Neuron (in vitro differentiated cells): ENCODE data around the gene MKRN2.

Source experiments
- H2AFZ ChIP-seq: one replicate; pipeline ENCODE4 v1.6.1; 2013; ENCODE audit warnings: low read depth, mild to moderate bottlenecking, inconsistent platforms, low read length, moderate library complexity
- H3K27me3 ChIP-seq: one replicate; pipeline ENCODE4 v1.6.1; 2013; ENCODE audit warnings: low read length; ENCODE audit not compliant: insufficient read depth
- H3K36me3 ChIP-seq: one replicate; pipeline ENCODE4 v1.6.1; 2013; ENCODE audit warnings: low read length; ENCODE audit not compliant: insufficient read depth
- H3K4me1 ChIP-seq: one replicate; pipeline ENCODE4 v1.6.1; 2013; ENCODE audit warnings: low read length; ENCODE audit not compliant: insufficient read depth
- H3K4me3 ChIP-seq: 2 replicates; pipeline ENCODE4 v1.5.1; 2013; ENCODE audit warnings: mild to moderate bottlenecking, low read length, moderate library complexity
- H3K9me3 ChIP-seq: one replicate; pipeline ENCODE4 v1.6.1; 2013; ENCODE audit warnings: low read length

MKRN2 gene

GRCh38 chr3:12584083-12584482 is 27.2 kb downstream of the MKRN2 start:
- Histone ChIP-seq H3K4me1 (no peaks in the 10 kb centered on the region), H3K4me3 (no peak overlapping the region), H3K36me3 (peaks cover 86% of the 10 kb centered on the region), H2AFZ (no peak overlapping the region), H3K9me3 (no peaks in the 10 kb centered on the region), H3K27me3 (no peaks in the 10 kb centered on the region)

- no peaks in the 10 kb centered on the region for H3K27me3 ChIP-seq
- H3K36me3 ChIP-seq: peaks cover 84% of the 10 kb centered on the region
- no peak overlapping the region for H3K4me3 ChIP-seq
- no peaks in the 10 kb centered on the region for H3K4me1 ChIP-seq
- H2AFZ ChIP-seq: no peak overlapping the region
- H3K9me3 ChIP-seq: peaks cover 1% of the 10 kb centered on the region
Observed at GRCh38 chr3:12585181-12585580, 28.3 kb downstream of the MKRN2 start.

- H2AFZ ChIP-seq: no peak overlapping the region
- H3K36me3 ChIP-seq: peaks cover 85% of the 10 kb centered on the region
- H3K4me1 ChIP-seq: no peaks in the 10 kb centered on the region
- H3K9me3 ChIP-seq: peaks cover 1% of the 10 kb centered on the region
- H3K4me3 ChIP-seq: no peak overlapping the region
- no peaks in the 10 kb centered on the region for H3K27me3 ChIP-seq
Observed at GRCh38 chr3:12585970-12586369, 29.1 kb downstream of the MKRN2 start.

- Histone ChIP-seq H2AFZ (no peak overlapping the region), H3K9me3 (peaks cover 1% of the 10 kb centered on the region), H3K4me1 (no peaks in the 10 kb centered on the region), H3K4me3 (no peak overlapping the region), H3K27me3 (no peaks in the 10 kb centered on the region), H3K36me3 (peaks cover 85% of the 10 kb centered on the region)
Observed at GRCh38 chr3:12586403-12586802, 29.5 kb downstream of the MKRN2 start.

GRCh38 chr3:12588039-12589009 is 31.4 kb downstream of the MKRN2 start:
- H3K4me1 ChIP-seq: no peaks in the 10 kb centered on the region
- H2AFZ ChIP-seq: no peak overlapping the region
- peaks cover 1% of the 10 kb centered on the region for H3K9me3 ChIP-seq
- H3K27me3 ChIP-seq: no peaks in the 10 kb centered on the region
- peaks cover 77% of the 10 kb centered on the region for H3K36me3 ChIP-seq
- H3K4me3 ChIP-seq: no peak overlapping the region

GRCh38 chr3:12590096-12590495 is 33.2 kb downstream of the MKRN2 start:
- Histone ChIP-seq H2AFZ (no peak overlapping the region), H3K9me3 (peaks cover 1% of the 10 kb centered on the region), H3K4me3 (no peak overlapping the region), H3K4me1 (no peaks in the 10 kb centered on the region), H3K36me3 (peaks cover 76% of the 10 kb centered on the region), H3K27me3 (no peaks in the 10 kb centered on the region)

GRCh38 chr3:12591456-12591855 is 34.6 kb downstream of the MKRN2 start:
- peaks cover 1% of the 10 kb centered on the region for H3K9me3 ChIP-seq
- H3K27me3 ChIP-seq: no peaks in the 10 kb centered on the region
- no peak overlapping the region for H3K4me3 ChIP-seq
- H2AFZ ChIP-seq: no peak overlapping the region
- no peaks in the 10 kb centered on the region for H3K4me1 ChIP-seq
- peaks cover 75% of the 10 kb centered on the region for H3K36me3 ChIP-seq

- no peaks in the 10 kb centered on the region for H3K27me3 ChIP-seq
- H3K9me3 ChIP-seq: peaks cover 1% of the 10 kb centered on the region
- no peak overlapping the region for H2AFZ ChIP-seq
- H3K36me3 ChIP-seq: peaks cover 77% of the 10 kb centered on the region
- no peak overlapping the region for H3K4me3 ChIP-seq
- no peaks in the 10 kb centered on the region for H3K4me1 ChIP-seq
Observed at GRCh38 chr3:12591997-12592715, 35.3 kb downstream of the MKRN2 start.

- peaks cover 1% of the 10 kb centered on the region for H3K9me3 ChIP-seq
- no peaks in the 10 kb centered on the region for H3K4me1 ChIP-seq
- H2AFZ ChIP-seq: no peak overlapping the region
- H3K4me3 ChIP-seq: no peak overlapping the region
- H3K36me3 ChIP-seq: peaks cover 82% of the 10 kb centered on the region
- H3K27me3 ChIP-seq: no peaks in the 10 kb centered on the region
Observed at GRCh38 chr3:12593473-12593872, 36.6 kb downstream of the MKRN2 start.

- no peaks in the 10 kb centered on the region for H3K9me3 ChIP-seq
- no peaks in the 10 kb centered on the region for H3K4me1 ChIP-seq
- no peaks in the 10 kb centered on the region for H3K27me3 ChIP-seq
- H3K36me3 ChIP-seq: peaks cover 91% of the 10 kb centered on the region
- H2AFZ ChIP-seq: no peak overlapping the region
- no peak overlapping the region for H3K4me3 ChIP-seq
Observed at GRCh38 chr3:12598890-12599289, 42.0 kb downstream of the MKRN2 start.

GRCh38 chr3:12601072-12601471 is 44.2 kb downstream of the MKRN2 start:
- no peak overlapping the region for H2AFZ ChIP-seq
- H3K27me3 ChIP-seq: no peaks in the 10 kb centered on the region
- H3K4me1 ChIP-seq: no peaks in the 10 kb centered on the region
- H3K9me3 ChIP-seq: no peaks in the 10 kb centered on the region
- H3K4me3 ChIP-seq: no peak overlapping the region
- H3K36me3 ChIP-seq: peaks cover 88% of the 10 kb centered on the region

- H3K27me3 ChIP-seq: no peaks in the 10 kb centered on the region
- no peaks in the 10 kb centered on the region for H3K9me3 ChIP-seq
- H3K4me3 ChIP-seq: no peak overlapping the region
- H3K4me1 ChIP-seq: no peaks in the 10 kb centered on the region
- H2AFZ ChIP-seq: no peak overlapping the region
- peaks cover 86% of the 10 kb centered on the region for H3K36me3 ChIP-seq
Observed at GRCh38 chr3:12603969-12604368, 47.1 kb downstream of the MKRN2 start.

GRCh38 chr3:12608376-12608775 is 51.5 kb downstream of the MKRN2 start:
- H3K27me3 ChIP-seq: no peaks in the 10 kb centered on the region
- H3K4me1 ChIP-seq: no peaks in the 10 kb centered on the region
- H2AFZ ChIP-seq: no peak overlapping the region
- peaks cover 74% of the 10 kb centered on the region for H3K36me3 ChIP-seq
- H3K4me3 ChIP-seq: no peak overlapping the region
- no peaks in the 10 kb centered on the region for H3K9me3 ChIP-seq
